HepG2 (cell line): Measurements from ENCODE around the gene ZNF106. TPM values are rescaled to one million over a fixed set of nuclear protein-coding genes. Genes with fewer than 3 reads are reported as not detected.
A peak's percentile ranks its signal among the peaks of the same experiment; 100 is the strongest.

Experiments
- ATAC-seq: fragments of 200-7000 bp; cut with Tn5 transposase; 3 replicates; pipeline ENCODE4 v1.9.1; 2020; ENCODE audit warnings: mild to moderate bottlenecking, moderate library complexity
- BruUV-seq: library from RNA; stranded (reverse); fragments of 400-500 nt; replicated peaks from 2 replicates; lab custom pipeline; 2021; lab: Mats Ljungman, UMichigan
- CTCF ChIA-PET: fragments of 300-600 bp; formaldehyde crosslinking; extraction: SDS; loops from one replicate; lab custom pipeline; 2021; ENCODE audit warnings: low total read pairs, inconsistent platforms, low intra/inter-chr PET ratio; lab: Yijun Ruan, JAX
- POLR2A ChIA-PET: fragments of 350-600 bp; sonication (Branson Sonifier 250); formaldehyde crosslinking; loops from one replicate; lab custom pipeline; 2020; ENCODE audit warnings: antibody characterized with exemption, inconsistent platforms; lab: Yijun Ruan, JAX
- DNase-seq: peaks from one replicate; pipeline ENCODE4 v3.0.0-alpha.2; 2015; ENCODE audit warnings: low spot score
- FAIRE-seq: peaks from 3 replicates; lab custom pipeline; 2011; peaks lifted over from hg19 to GRCh38; lab: Jason Lieb, UNC
- H2AFZ ChIP-seq: one replicate; pipeline ENCODE4 v1.6.1; 2011; ENCODE audit warnings: low read length, inconsistent platforms
- H3K27ac ChIP-seq: fragments of 300-600 bp; 3 replicates; pipeline ENCODE4 v1.8.0; 2011; ENCODE audit warnings: mixed run types, mild to moderate bottlenecking, mixed read lengths, low read length, inconsistent platforms; ENCODE audit not compliant: insufficient read depth; ENCODE audit errors: extremely low read length
- H3K27me3 ChIP-seq, 2 experiments: fragments of 200-600 bp in 1 of 2; 2 replicates in 1 of 2; 3 replicates in 1 of 2; pipeline versions ENCODE4 v1.6.0 to v1.8.0; 2011; ENCODE audit warnings: low read length in 2 of 2, mild to moderate bottlenecking in 2 of 2, moderate library complexity in 2 of 2, inconsistent platforms in 1 of 2; ENCODE audit not compliant: insufficient read depth in 2 of 2, control insufficient read depth in 1 of 2
- H3K36me3 ChIP-seq, 2 experiments: fragments of 200-600 bp in 1 of 2; replicated peaks in 1 of 2; 2 replicates in 1 of 2; 3 replicates in 1 of 2; pipeline versions ENCODE4 v1.5.1 to v1.8.0; 2011; ENCODE audit warnings: low read length in 2 of 2, inconsistent platforms in 1 of 2; ENCODE audit not compliant: insufficient read depth in 2 of 2, control insufficient read depth in 1 of 2
- H3K4me1 ChIP-seq: 2 replicates; pipeline ENCODE4 v1.5.1; 2012; ENCODE audit warnings: low read length, inconsistent platforms; ENCODE audit not compliant: insufficient read depth
- H3K4me2 ChIP-seq: 2 replicates; pipeline ENCODE4 v1.6.0; 2011; ENCODE audit warnings: low read depth, low read length, inconsistent platforms
- H3K4me3 ChIP-seq, 3 experiments: fragments of 200-600 bp in 1 of 3; sonication (generic), shearing (Covaris generic) in 1 of 3; replicated peaks in 1 of 3; 2 replicates each; pipeline ENCODE4 v1.5.1; 2011 to 2016; ENCODE audit warnings: low read length in 3 of 3, inconsistent platforms in 2 of 3, low read depth in 2 of 3, mild to moderate bottlenecking in 2 of 3, control low read depth in 1 of 3, mixed read lengths in 1 of 3; ENCODE audit not compliant: insufficient read depth in 1 of 3
- H3K79me2 ChIP-seq: one replicate; pipeline ENCODE4 v1.6.1; 2011; ENCODE audit warnings: low read length, inconsistent platforms; ENCODE audit not compliant: insufficient read depth
- H3K9ac ChIP-seq: 2 replicates; pipeline ENCODE4 v1.6.0; 2011; ENCODE audit warnings: mild to moderate bottlenecking, low read depth, low read length, inconsistent platforms; ENCODE audit not compliant: insufficient read depth
- H3K9me3 ChIP-seq: 2 replicates; pipeline ENCODE4 v1.5.1; 2012; ENCODE audit warnings: mild to moderate bottlenecking, low read length
- H4K20me1 ChIP-seq: 2 replicates; pipeline ENCODE4 v1.6.0; 2011; ENCODE audit warnings: inconsistent platforms, mild to moderate bottlenecking, low read length, moderate library complexity; ENCODE audit not compliant: insufficient read depth
- GTF3A ChIP-seq: sonication (generic); formaldehyde crosslinking; conservative IDR thresholded peaks from 2 replicates; pipeline ENCODE4 v1.4.0; 2020; ENCODE audit warnings: mild to moderate bottlenecking, missing genetic modification reagents
- HNRNPH1 ChIP-seq: fragments of 200-400 bp; formaldehyde crosslinking; optimal IDR thresholded peaks from 2 replicates; pipeline ENCODE3; 2017; ENCODE audit warnings: mild to moderate bottlenecking, low read depth, low read length
- MTA1 ChIP-seq: sonication (generic); formaldehyde crosslinking; IDR thresholded peaks from 2 replicates; pipeline ENCODE4 v1.4.0; 2020; ENCODE audit warnings: missing genetic modification reagents, mild to moderate bottlenecking, borderline replicate concordance
- ZNF180 ChIP-seq: sonication (generic); formaldehyde crosslinking; IDR thresholded peaks from 2 replicates; pipeline ENCODE4 v1.4.0; 2020; ENCODE audit warnings: low read depth, missing genetic modification reagents, borderline replicate concordance
- ZNF33B ChIP-seq: sonication (generic); formaldehyde crosslinking; IDR thresholded peaks from 2 replicates; pipeline ENCODE4 v1.5.1; 2020; ENCODE audit warnings: mild to moderate bottlenecking, missing genetic modification reagents
- ZNF460 ChIP-seq: sonication (generic); formaldehyde crosslinking; IDR thresholded peaks from 2 replicates; pipeline ENCODE4 v1.5.1; 2020; ENCODE audit warnings: missing genetic modification reagents, mild to moderate bottlenecking, borderline replicate concordance
- ZNF569 ChIP-seq: sonication (generic); formaldehyde crosslinking; IDR thresholded peaks from 2 replicates; pipeline ENCODE4 v1.5.0; 2020; ENCODE audit warnings: mild to moderate bottlenecking, missing genetic modification reagents, moderate library complexity, borderline replicate concordance
- ZNF607 ChIP-seq: sonication (generic); formaldehyde crosslinking; IDR thresholded peaks from 2 replicates; pipeline ENCODE4 v1.5.1; 2020; ENCODE audit warnings: missing genetic modification reagents, mild to moderate bottlenecking, borderline replicate concordance
- ZNF674 ChIP-seq: sonication (generic); formaldehyde crosslinking; IDR thresholded peaks from 2 replicates; pipeline ENCODE4 v1.5.0; 2020; ENCODE audit warnings: low read depth, mild to moderate bottlenecking, missing genetic modification reagents
- ZNF782 ChIP-seq: sonication (generic); formaldehyde crosslinking; IDR thresholded peaks from 2 replicates; pipeline ENCODE4 v1.4.0; 2020; ENCODE audit warnings: missing genetic modification reagents, mild to moderate bottlenecking, borderline replicate concordance
- WGBS: methylation state at CpG from one replicate; pipeline ENCODE4 v1.1.6; 2017; ENCODE audit warnings: low lambda C conversion rate; 5-methylcytosine and 5-hydroxymethylcytosine counted together
- in situ Hi-C: cut with HindIII; loops from 2 replicates; pipeline ENCODE4 v1.10.0; 2017; ENCODE audit warnings: low pct_unique_long_range_greater_than_20kb; ENCODE audit not compliant: extremely low pct_ligation_motif_present
- intact Hi-C: fragments of 100-400 bp; cut with micrococcal nuclease; formaldehyde crosslinking; loops from one replicate; pipeline ENCODE4 v1.10.0; 2022; ENCODE audit not compliant: unreplicated experiment
- polyA plus RNA-seq, 8 experiments: library from polyadenylated mRNA; depleted of rRNA in 3 of 8; stranded (reverse) in 7 of 8; unstranded in 1 of 8; fragments of >200 nt; fragmentation: Illumina TruSeq in 4 of 8; extraction: Trizol in 4 of 8; gene quantifications; 2 replicates each; pipeline versions ENCODE4 v1.2.1 to v1.2.3, GENCODE V29; 2011 to 2016; ENCODE audit warnings: low read depth in 4 of 8, missing spikeins in 1 of 8, mixed read lengths in 1 of 8; ENCODE audit not compliant: insufficient read depth in 1 of 8
- total RNA-seq, 5 experiments: library from RNA; depleted of rRNA; stranded (reverse); fragments of >200 nt; fragmentation: Illumina TruSeq; extraction: Trizol; gene quantifications; 2 replicates each; pipeline ENCODE4 v1.2.3, GENCODE V29; 2016; ENCODE audit warnings: low read depth in 1 of 5
- TF ChIP-seq, protein P1 (sequence below): IDR thresholded peaks from 2 replicates; pipeline ENCODE4 v1.6.1; 2018; ENCODE audit warnings: missing genetic modification reagents, mild to moderate bottlenecking, missing compliant biosample characterization
- TF ChIP-seq, protein P2 (sequence below): sonication (generic); formaldehyde crosslinking; IDR thresholded peaks from 2 replicates; pipeline ENCODE4 v1.4.0; 2020; ENCODE audit warnings: low read depth, mild to moderate bottlenecking, missing genetic modification reagents

ZNF106 gene
- total and polyA plus RNA-seq, 2 of the 13 experiments (the other 11 are each of a cell fraction or from before 2014, with no cell fraction given), result 12.5 to 35.1 TPM

DNA sequence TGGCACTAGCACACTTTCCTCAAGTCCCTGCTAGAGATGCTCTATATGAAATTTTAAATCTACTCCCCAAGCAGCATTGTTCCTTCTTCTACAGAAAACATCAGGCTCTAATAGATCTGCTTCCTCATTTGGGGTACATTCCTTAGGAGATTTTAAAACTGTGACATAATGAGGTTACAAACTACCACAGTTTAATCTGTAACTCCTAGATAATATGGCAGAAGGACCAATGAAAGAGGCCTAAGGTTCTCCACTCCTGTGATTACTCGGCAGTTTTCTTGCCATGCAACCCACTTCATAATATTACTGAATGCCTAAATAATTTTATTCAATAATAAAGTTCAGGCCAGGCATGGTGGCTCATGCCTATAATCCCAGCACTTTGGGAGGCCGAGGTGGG, 16.1 kb downstream of the ZNF106 start:
- ATAC-seq (no peak), DNase-seq (no peak), FAIRE-seq (no peak)
- H4K20me1 ChIP-seq, result no peaks in the 10 kb centered on the region
- POLR2A ChIA-PET, result no interaction called here
- H3K4me2 ChIP-seq, result no peak overlapping the region
- no peaks in the 10 kb centered on the region for H3K9me3 ChIP-seq
- in situ Hi-C loops, result no loop called here
- H3K27ac ChIP-seq, result no peak overlapping the region
- H3K4me1 ChIP-seq, result no peaks in the 10 kb centered on the region
- no peak overlapping the region for H3K4me3 ChIP-seq
- TF ChIP-seq, protein P1, sequence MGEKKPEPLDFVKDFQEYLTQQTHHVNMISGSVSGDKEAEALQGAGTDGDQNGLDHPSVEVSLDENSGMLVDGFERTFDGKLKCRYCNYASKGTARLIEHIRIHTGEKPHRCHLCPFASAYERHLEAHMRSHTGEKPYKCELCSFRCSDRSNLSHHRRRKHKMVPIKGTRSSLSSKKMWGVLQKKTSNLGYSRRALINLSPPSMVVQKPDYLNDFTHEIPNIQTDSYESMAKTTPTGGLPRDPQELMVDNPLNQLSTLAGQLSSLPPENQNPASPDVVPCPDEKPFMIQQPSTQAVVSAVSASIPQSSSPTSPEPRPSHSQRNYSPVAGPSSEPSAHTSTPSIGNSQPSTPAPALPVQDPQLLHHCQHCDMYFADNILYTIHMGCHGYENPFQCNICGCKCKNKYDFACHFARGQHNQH (CRISPR knock-in tag), result no peak
- TF ChIP-seq ZNF674 (CRISPR knock-in tag) (no peak), HNRNPH1 (no peak)
- CTCF ChIA-PET, result no interaction called here
- peaks cover 7% of the 10 kb centered on the region in 2 experiments; a peak in 3 of 5 replicates for H3K36me3 ChIP-seq
- intact Hi-C loops, result loop anchor here (5.0 to 10.0 kb wide), 2 partner anchors 203 to 250 kb away; partner anchors contain the start of genes GANC and TMEM87A
- no peaks in the 10 kb centered on the region for H3K27me3 ChIP-seq
- BruUV-seq, result no TSS peak
- peaks cover 11% of the 10 kb centered on the region for H3K79me2 ChIP-seq
- 91% methylated on average over 2 of the region's 2 CpGs for WGBS
- H2AFZ ChIP-seq, result no peak overlapping the region
- H3K9ac ChIP-seq, result no peak overlapping the region

DNA sequence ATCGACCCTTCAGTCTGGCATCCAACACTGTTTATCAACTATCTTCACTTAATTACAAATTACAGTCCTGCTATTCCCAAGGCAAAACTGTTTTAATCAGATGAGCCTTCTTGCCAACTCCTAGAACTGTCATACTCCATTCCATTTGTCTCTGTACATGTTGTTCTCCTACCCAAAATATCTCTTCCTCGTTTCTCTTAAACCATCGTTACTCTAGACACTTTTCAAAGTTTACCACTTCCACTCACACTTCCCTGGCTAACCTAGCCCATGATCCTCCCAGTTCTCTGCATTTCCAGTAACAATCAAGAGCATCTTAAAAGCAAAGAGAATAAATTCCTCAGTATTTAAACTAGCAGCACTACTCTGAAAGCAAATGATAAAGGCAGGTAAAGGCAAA, 19.9 kb downstream of the ZNF106 start:
- Histone ChIP-seq H3K9ac (no peak overlapping the region), H3K9me3 (no peaks in the 10 kb centered on the region), H3K36me3 (peaks cover 7 to 22% of the 10 kb centered on the region in 2 experiments; a peak in 3 of 5 replicates), H3K27ac (no peak overlapping the region), H3K79me2 (peaks cover 7% of the 10 kb centered on the region), H3K4me3 (no peak overlapping the region), H2AFZ (no peak overlapping the region), H3K27me3 (no peaks in the 10 kb centered on the region), H4K20me1 (no peaks in the 10 kb centered on the region), H3K4me2 (no peak overlapping the region), H3K4me1 (no peaks in the 10 kb centered on the region)
- TF ChIP-seq ZNF607 (CRISPR knock-in tag) (no peak), GTF3A (CRISPR knock-in tag) (no peak), ZNF460 (CRISPR knock-in tag) (no peak), ZNF569 (CRISPR knock-in tag) (no peak), ZNF782 (CRISPR knock-in tag) (no peak), ZNF180 (CRISPR knock-in tag) (no peak), ZNF33B (CRISPR knock-in tag) (no peak), MTA1 (CRISPR knock-in tag) (no peak)
- TF ChIP-seq, protein P2, sequence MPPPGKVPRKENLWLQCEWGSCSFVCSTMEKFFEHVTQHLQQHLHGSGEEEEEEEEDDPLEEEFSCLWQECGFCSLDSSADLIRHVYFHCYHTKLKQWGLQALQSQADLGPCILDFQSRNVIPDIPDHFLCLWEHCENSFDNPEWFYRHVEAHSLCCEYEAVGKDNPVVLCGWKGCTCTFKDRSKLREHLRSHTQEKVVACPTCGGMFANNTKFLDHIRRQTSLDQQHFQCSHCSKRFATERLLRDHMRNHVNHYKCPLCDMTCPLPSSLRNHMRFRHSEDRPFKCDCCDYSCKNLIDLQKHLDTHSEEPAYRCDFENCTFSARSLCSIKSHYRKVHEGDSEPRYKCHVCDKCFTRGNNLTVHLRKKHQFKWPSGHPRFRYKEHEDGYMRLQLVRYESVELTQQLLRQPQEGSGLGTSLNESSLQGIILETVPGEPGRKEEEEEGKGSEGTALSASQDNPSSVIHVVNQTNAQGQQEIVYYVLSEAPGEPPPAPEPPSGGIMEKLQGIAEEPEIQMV, result no peak
- ChIA-PET CTCF (interaction anchor here (0.6 kb wide), 1 partner anchor 221 kb away, joined by 4 read pairs; no protein-coding TSS in a partner anchor), POLR2A (no interaction called here)
- whole genome bisulfite sequencing, result 98% methylated on average over 3 of the region's 3 CpGs
- no peak for FAIRE-seq
- ATAC-seq, result no peak
- in situ Hi-C loops, result no loop called here
- DNase-seq, result no peak
- BruUV-seq, result TSS peak; percentile 33
- intact Hi-C loops, result loop anchor here (1.0 to 10.0 kb wide), 4 partner anchors 179 to 404 kb away; partner anchors contain the start of genes GANC and TMEM87A
